ENCODE results near the gene ARID4B. TPM values are rescaled to one million over a fixed set of nuclear protein-coding genes. Genes with fewer than 3 reads are reported as not detected.

The ARID4B gene
- total RNA-seq, 1 experiment from 2014 or later, result 28.3 TPM

GRCh38 chr1:235229868-235230267 is 98.1 kb downstream of the ARID4B start (continued):
- no peak for TF ChIP-seq CBX3 (IDR thresholded peaks at IDR 0.05; ENCODE audit: low read depth)

GRCh38 chr1:235227414-235227813 is 100.6 kb downstream of the ARID4B start:
- H3K4me3 ChIP-seq (replicated peaks in 1 of 2; ENCODE audit: low read depth in 1 of 2, low read length in 2 of 2), result no peak overlapping the region
- no peaks in the 10 kb centered on the region for H3K4me1 ChIP-seq (ENCODE audit: control insufficient read depth in 1 of 2, insufficient read depth in 2 of 2, low read length in 2 of 2)
- TF ChIP-seq JUND (IDR thresholded peaks at IDR 0.05), result no peak
- no peak for TF ChIP-seq SRF (IDR thresholded peaks at IDR 0.05; ENCODE audit: low read depth)
- TF ChIP-seq ELF1 (IDR thresholded peaks at IDR 0.05; ENCODE audit: borderline replicate concordance, low read depth), result no peak
- TF ChIP-seq TCF7L2 (IDR thresholded peaks at IDR 0.05; ENCODE audit: borderline replicate concordance, extremely low read depth, insufficient read depth, insufficient read length), result no peak
- TF ChIP-seq YY1 (IDR thresholded peaks at IDR 0.05; ENCODE audit: extremely low read depth, insufficient replicate concordance, low read depth, low read length), result no peak
- no peak for TF ChIP-seq SIN3A (IDR thresholded peaks at IDR 0.05; ENCODE audit: low read depth)
- TF ChIP-seq ZFX (IDR thresholded peaks at IDR 0.05), result no peak
- no peak for TF ChIP-seq CEBPB (IDR thresholded peaks at IDR 0.05; ENCODE audit: low read depth)
- no peak for TF ChIP-seq SP1 (IDR thresholded peaks at IDR 0.05; ENCODE audit: low read depth)
- no peak for TF ChIP-seq ATF3 (IDR thresholded peaks at IDR 0.05)
- no peak for TF ChIP-seq CBX3 (IDR thresholded peaks at IDR 0.05; ENCODE audit: low read depth)
- no peak for TF ChIP-seq RAD21 (IDR thresholded peaks at IDR 0.05; ENCODE audit: low read depth)
- TF ChIP-seq POLR2AphosphoS5 (IDR thresholded peaks at IDR 0.05; ENCODE audit: low read depth, low read length), result no peak
- TF ChIP-seq REST (IDR thresholded peaks at IDR 0.05; ENCODE audit: low read depth), result no peak
- no peak for TF ChIP-seq FOSL1 (IDR thresholded peaks at IDR 0.05; ENCODE audit: low read depth)
- no peak for TF ChIP-seq ZBTB33 (IDR thresholded peaks at IDR 0.05; ENCODE audit: extremely low read depth, insufficient replicate concordance, low read length)
- intact Hi-C loops (cut with micrococcal nuclease), result no loop called here
- H3K9ac ChIP-seq (ENCODE audit: low read length), result no peak overlapping the region
- no peaks in the 10 kb centered on the region; the same call in 1 of the 2 replicates for H3K79me2 ChIP-seq (ENCODE audit: insufficient read depth, low read length)
- RAD21 ChIA-PET (ENCODE audit: low non-redundant PET in 1 of 2, low total read pairs in 2 of 2, uncharacterized antibody in 2 of 2, unreplicated experiment in 2 of 2), result no interaction called here
- peaks cover 3 to 22% of the 10 kb centered on the region in 2 experiments; a peak in 3 of 4 replicates for H3K36me3 ChIP-seq (ENCODE audit: control insufficient read depth in 1 of 2, insufficient read depth in 2 of 2, low read length in 2 of 2)
- no peak for DNase-seq (ENCODE audit: low read depth, low spot score)
- ATAC-seq, result no peak
- POLR2A ChIA-PET, result no interaction called here
- BruUV-seq (replicated peaks), result no TSS peak
- H2AFZ ChIP-seq (ENCODE audit: low read depth, low read length, poor library complexity, severe bottlenecking), result no peak overlapping the region
- H3K9me2 ChIP-seq (ENCODE audit: insufficient read depth), result no peaks in the 10 kb centered on the region
- no peaks in the 10 kb centered on the region for H4K20me1 ChIP-seq (ENCODE audit: insufficient read depth)
- H3K4me2 ChIP-seq (ENCODE audit: low read length), result no peak overlapping the region
- CTCF ChIA-PET, result no interaction called here
- H3K27ac ChIP-seq (ENCODE audit: low read depth, low read length), result no peak overlapping the region
- H3K9me3 ChIP-seq (ENCODE audit: control insufficient read depth in 1 of 2, insufficient read depth in 1 of 2, low read depth in 1 of 2, low read length in 2 of 2), result no peaks in the 10 kb centered on the region
- H3K27me3 ChIP-seq (ENCODE audit: insufficient read depth, low read length), result no peaks in the 10 kb centered on the region
